Endothelial cell of umbilical vein (primary cell): Measurements from ENCODE around the gene RPGRIP1L. TPM values are rescaled to one million over a fixed set of nuclear protein-coding genes. Genes with fewer than 3 reads are reported as not detected.

Experiments
- BruUV-seq: library from RNA; stranded (reverse); fragments of 400-500 nt; replicated peaks from 2 replicates; lab custom pipeline; 2021; lab: Mats Ljungman, UMichigan
- CTCF ChIA-PET: fragments of 300-600, 350-600 bp; sonication (Branson Sonifier 250); formaldehyde crosslinking; loops from one replicate; lab custom pipeline; 2021; ENCODE audit warnings: antibody characterized with exemption, inconsistent platforms; lab: Charles Lee
- POLR2A ChIA-PET: fragments of 300-600, 350-600 bp; sonication (Branson Sonifier 250); formaldehyde crosslinking; loops from one replicate; lab custom pipeline; 2021; ENCODE audit warnings: antibody characterized with exemption, inconsistent platforms; lab: Charles Lee
- DNase-seq: peaks from one replicate; pipeline ENCODE4 v3.0.0-alpha.2; 2011; ENCODE audit warnings: low read depth, low spot score
- FAIRE-seq: peaks from 2 replicates; lab custom pipeline; 2011; peaks lifted over from hg19 to GRCh38; lab: Jason Lieb, UNC
- H2AFZ ChIP-seq: 2 replicates; pipeline ENCODE4 v1.6.0; 2012; ENCODE audit warnings: low read depth, low read length, control low read depth, inconsistent platforms
- H3K27ac ChIP-seq: 2 replicates; pipeline ENCODE4 v1.5.1; 2011; ENCODE audit warnings: low read depth, mild to moderate bottlenecking, control low read depth, low read length, moderate library complexity; ENCODE audit not compliant: insufficient read depth
- H3K27me3 ChIP-seq, 2 experiments: 2 replicates each; pipeline versions ENCODE4 v1.6.0 to v1.6.1; 2011; ENCODE audit warnings: low read length in 2 of 2, mixed read lengths in 1 of 2; ENCODE audit not compliant: control insufficient read depth in 2 of 2, insufficient read depth in 2 of 2
- H3K36me3 ChIP-seq, 2 experiments: 2 replicates in 1 of 2; 3 replicates in 1 of 2; pipeline ENCODE4 v1.5.1; 2011; ENCODE audit warnings: low read length in 2 of 2, mild to moderate bottlenecking in 1 of 2, moderate library complexity in 1 of 2; ENCODE audit not compliant: control insufficient read depth in 2 of 2, insufficient read depth in 2 of 2; ENCODE audit errors: extremely low read depth in 1 of 2
- H3K4me1 ChIP-seq: 3 replicates; pipeline ENCODE4 v1.5.1; 2011; ENCODE audit warnings: mild to moderate bottlenecking, low read length; ENCODE audit not compliant: control insufficient read depth, insufficient read depth; ENCODE audit errors: extremely low read depth
- H3K4me2 ChIP-seq: 2 replicates; pipeline ENCODE4 v1.6.1; 2011; ENCODE audit warnings: low read length, control low read depth, mixed read lengths; ENCODE audit not compliant: insufficient read depth
- H3K4me3 ChIP-seq, 3 experiments: fragments of 200-600 bp in 1 of 3; sonication (generic), shearing (Covaris generic) in 1 of 3; replicated peaks in 1 of 3; 2 replicates each; pipeline ENCODE4 v1.5.1; 2011 to 2016; ENCODE audit warnings: control low read depth in 3 of 3, low read length in 3 of 3, mild to moderate bottlenecking in 2 of 3, inconsistent platforms in 1 of 3, low read depth in 1 of 3, moderate library complexity in 1 of 3; ENCODE audit not compliant: insufficient read depth in 1 of 3
- H3K79me2 ChIP-seq: 2 replicates; pipeline ENCODE4 v1.6.0; 2012; ENCODE audit warnings: low read length, inconsistent platforms; ENCODE audit not compliant: control insufficient read depth, insufficient read depth
- H3K9ac ChIP-seq: replicated peaks from 2 replicates; pipeline ENCODE3; 2011; ENCODE audit warnings: low read length, control low read depth; ENCODE audit not compliant: insufficient read depth; ENCODE audit errors: extremely low read depth
- H3K9me1 ChIP-seq: replicated peaks from 3 replicates; pipeline ENCODE4 v1.6.0; 2011; ENCODE audit warnings: mild to moderate bottlenecking, low read length; ENCODE audit not compliant: control insufficient read depth, insufficient read depth; ENCODE audit errors: extremely low read depth
- H3K9me3 ChIP-seq: replicated peaks from 2 replicates; pipeline ENCODE4 v1.5.1; 2012; ENCODE audit warnings: low read length, inconsistent platforms; ENCODE audit not compliant: control insufficient read depth, insufficient read depth
- H4K20me1 ChIP-seq: replicated peaks from 2 replicates; pipeline ENCODE3; 2011; ENCODE audit warnings: mild to moderate bottlenecking, low read length; ENCODE audit not compliant: control insufficient read depth, insufficient read depth; ENCODE audit errors: extremely low read depth
- EZH2 ChIP-seq: IDR thresholded peaks from 2 replicates; pipeline ENCODE4 v1.6.1; 2012; ENCODE audit warnings: borderline replicate concordance, low read depth, mild to moderate bottlenecking, moderate library complexity, low read length, inconsistent platforms; ENCODE audit not compliant: severe bottlenecking
- FOS ChIP-seq: IDR thresholded peaks from 2 replicates; pipeline ENCODE4 v1.6.1; 2011; ENCODE audit warnings: mild to moderate bottlenecking, low read length, moderate library complexity, borderline replicate concordance; ENCODE audit not compliant: insufficient read depth
- GATA2 ChIP-seq: IDR thresholded peaks from 2 replicates; pipeline ENCODE4 v1.7.0; 2011; ENCODE audit warnings: low read depth, mild to moderate bottlenecking, moderate library complexity, mixed read lengths, low read length; ENCODE audit not compliant: insufficient read length, insufficient read depth
- JUN ChIP-seq: IDR thresholded peaks from 2 replicates; pipeline ENCODE4 v1.6.1; 2011; ENCODE audit warnings: borderline replicate concordance, low read depth; ENCODE audit not compliant: insufficient read length, insufficient read depth
- MYC ChIP-seq: IDR thresholded peaks from one replicate; pipeline ENCODE4 v1.6.1; 2011; ENCODE audit warnings: mild to moderate bottlenecking, low read depth, low read length
- POLR2A ChIP-seq: IDR thresholded peaks from 2 replicates; pipeline ENCODE4 v1.6.1; 2012; ENCODE audit warnings: low read depth, mild to moderate bottlenecking, control low read depth, low read length
- POLR2AphosphoS5 ChIP-seq: IDR thresholded peaks from 2 replicates; pipeline ENCODE4 v1.6.1; 2012; ENCODE audit warnings: low read depth, mild to moderate bottlenecking, control low read depth, low read length, moderate library complexity; ENCODE audit not compliant: insufficient read depth
- dilution Hi-C: fragments of 300-500 bp; cut with MboI; formaldehyde crosslinking; loops from one replicate; pipeline ENCODE4 v1.15.0; 2019; ENCODE audit warnings: low sequenced_read_pairs; ENCODE audit not compliant: extremely low pct_ligation_motif_present
- intact Hi-C: fragments of 100-400 bp; cut with micrococcal nuclease; formaldehyde crosslinking; loops from one replicate; pipeline ENCODE4 v1.10.0; 2022
- polyA plus RNA-seq, 4 experiments: library from polyadenylated mRNA; depleted of rRNA in 3 of 4; stranded (reverse) in 3 of 4; unstranded in 1 of 4; fragments of >200 nt; gene quantifications; 2 replicates each; pipeline versions ENCODE4 v1.2.1 to v1.2.3, GENCODE V29; 2011 to 2012; ENCODE audit warnings: missing spikeins in 1 of 4
- total RNA-seq: library from RNA; stranded (reverse); gene quantifications from 2 replicates; pipeline ENCODE4 v1.2.3, GENCODE V29; 2021
- TF ChIP-seq, protein P1 (sequence below): IDR thresholded peaks from 2 replicates; pipeline ENCODE4 v1.6.1; 2011; ENCODE audit not compliant: insufficient read depth, insufficient read length
- TF ChIP-seq, protein P2 (sequence below), 2 donors: IDR thresholded peaks; 1 replicate in 1 of 2; 2 replicates in 1 of 2; pipeline ENCODE4 v1.5.1; 2011; ENCODE audit warnings: low read length in 2 of 2, mild to moderate bottlenecking in 2 of 2, moderate library complexity in 2 of 2, control low read depth in 1 of 2, inconsistent platforms in 1 of 2, low read depth in 1 of 2; ENCODE audit not compliant: insufficient read depth in 1 of 2; ENCODE audit errors: extremely low read depth in 1 of 2

Gene RPGRIP1L
- total and polyA plus RNA-seq, 2 donors (not counting 3 experiments of a cell fraction or from before 2014, with no cell fraction given) = 3.2 to 13.2 TPM

DNA sequence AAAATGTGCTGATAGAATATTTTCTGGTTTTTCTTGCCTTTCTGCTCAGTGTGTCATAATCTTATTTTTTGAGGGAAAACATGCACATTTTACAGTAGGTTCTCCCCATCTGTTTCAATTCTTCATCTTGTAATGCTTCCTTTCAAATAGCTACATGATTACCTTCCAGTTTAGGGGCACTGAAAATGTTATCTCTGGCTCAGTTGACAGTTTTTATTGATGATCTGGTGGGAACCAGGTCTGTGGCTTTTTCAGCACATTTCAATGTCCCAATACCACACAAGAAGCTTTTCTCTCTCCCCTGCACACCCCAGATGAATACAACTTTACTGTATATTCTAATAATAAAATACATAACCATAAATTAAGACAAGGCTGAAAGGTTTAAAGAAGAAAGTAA lies 36.8 kb upstream of the RPGRIP1L start:
- no peak overlapping the region for H3K4me3 ChIP-seq
- H4K20me1 ChIP-seq = no peaks in the 10 kb centered on the region
- ChIA-PET CTCF (interaction anchor here (0.8 to 1.7 kb wide), 3 partner anchors 11 to 151 kb away, joined by 3 to 4 read pairs (median 3); no protein-coding TSS in a partner anchor), POLR2A (no interaction called here)
- H3K36me3 ChIP-seq = no peaks in the 10 kb centered on the region
- peaks cover 11% of the 10 kb centered on the region for H3K4me1 ChIP-seq
- H3K9me3 ChIP-seq = no peaks in the 10 kb centered on the region
- dilution Hi-C loops (no loop called here), intact Hi-C loops (no loop called here)
- no peak overlapping the region for H3K4me2 ChIP-seq
- BruUV-seq = no TSS peak
- H2AFZ ChIP-seq = no peak overlapping the region
- no peak for DNase-seq
- no peak overlapping the region for H3K9ac ChIP-seq
- H3K27ac ChIP-seq = no peak overlapping the region
- no peaks in the 10 kb centered on the region for H3K9me1 ChIP-seq
- H3K79me2 ChIP-seq = peaks cover 12% of the 10 kb centered on the region
- TF ChIP-seq POLR2AphosphoS5 = no peak
- TF ChIP-seq, protein P1, sequence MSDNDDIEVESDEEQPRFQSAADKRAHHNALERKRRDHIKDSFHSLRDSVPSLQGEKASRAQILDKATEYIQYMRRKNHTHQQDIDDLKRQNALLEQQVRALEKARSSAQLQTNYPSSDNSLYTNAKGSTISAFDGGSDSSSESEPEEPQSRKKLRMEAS = no peak
- no peaks in the 10 kb centered on the region for H3K27me3 ChIP-seq
- FAIRE-seq = no peak

DNA sequence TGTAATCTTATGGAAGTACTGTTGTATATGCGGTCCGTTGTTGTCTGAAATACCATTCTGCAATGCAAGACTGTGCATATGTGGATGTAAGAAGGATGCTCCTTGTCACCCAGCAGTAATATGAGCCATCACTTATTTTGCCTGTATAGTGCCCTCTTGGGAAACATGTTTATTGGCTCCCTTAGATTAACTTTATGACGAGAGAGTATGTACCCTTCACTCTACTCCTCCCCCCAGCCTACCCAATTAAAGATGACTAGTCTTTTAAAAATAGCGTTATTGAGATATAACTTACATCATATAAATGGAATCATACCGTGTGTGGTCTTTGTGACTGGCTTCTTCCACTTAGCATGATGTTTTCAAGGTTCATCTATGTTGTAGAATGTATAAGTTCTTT lies 33.9 kb upstream of the RPGRIP1L start:
- Histone ChIP-seq H3K36me3 (no peaks in the 10 kb centered on the region), H3K4me3 (no peak overlapping the region), H3K27ac (no peak overlapping the region), H3K9me3 (no peaks in the 10 kb centered on the region), H3K79me2 (peaks cover 6% of the 10 kb centered on the region), H3K4me1 (peaks cover 5% of the 10 kb centered on the region), H3K27me3 (no peaks in the 10 kb centered on the region), H3K9me1 (no peaks in the 10 kb centered on the region), H4K20me1 (no peaks in the 10 kb centered on the region), H3K4me2 (no peak overlapping the region), H2AFZ (no peak overlapping the region), H3K9ac (no peak overlapping the region)
- BruUV-seq = no TSS peak
- CTCF ChIA-PET = no interaction called here
- FAIRE-seq (no peak), DNase-seq (no peak)
- intact Hi-C loops (no loop called here), dilution Hi-C loops (no loop called here)
- POLR2A ChIA-PET = no interaction called here
- TF ChIP-seq, protein P1 = no peak
- no peak for TF ChIP-seq POLR2A
- TF ChIP-seq GATA2 = no peak
- no peak for TF ChIP-seq POLR2AphosphoS5
- TF ChIP-seq, protein P2, sequence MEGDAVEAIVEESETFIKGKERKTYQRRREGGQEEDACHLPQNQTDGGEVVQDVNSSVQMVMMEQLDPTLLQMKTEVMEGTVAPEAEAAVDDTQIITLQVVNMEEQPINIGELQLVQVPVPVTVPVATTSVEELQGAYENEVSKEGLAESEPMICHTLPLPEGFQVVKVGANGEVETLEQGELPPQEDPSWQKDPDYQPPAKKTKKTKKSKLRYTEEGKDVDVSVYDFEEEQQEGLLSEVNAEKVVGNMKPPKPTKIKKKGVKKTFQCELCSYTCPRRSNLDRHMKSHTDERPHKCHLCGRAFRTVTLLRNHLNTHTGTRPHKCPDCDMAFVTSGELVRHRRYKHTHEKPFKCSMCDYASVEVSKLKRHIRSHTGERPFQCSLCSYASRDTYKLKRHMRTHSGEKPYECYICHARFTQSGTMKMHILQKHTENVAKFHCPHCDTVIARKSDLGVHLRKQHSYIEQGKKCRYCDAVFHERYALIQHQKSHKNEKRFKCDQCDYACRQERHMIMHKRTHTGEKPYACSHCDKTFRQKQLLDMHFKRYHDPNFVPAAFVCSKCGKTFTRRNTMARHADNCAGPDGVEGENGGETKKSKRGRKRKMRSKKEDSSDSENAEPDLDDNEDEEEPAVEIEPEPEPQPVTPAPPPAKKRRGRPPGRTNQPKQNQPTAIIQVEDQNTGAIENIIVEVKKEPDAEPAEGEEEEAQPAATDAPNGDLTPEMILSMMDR (IDR thresholded peaks at IDR 0.05; ENCODE audit: extremely low read depth in 1 of 2, insufficient read depth in 1 of 2, low read depth in 1 of 2, low read length in 2 of 2) = no peak
- TF ChIP-seq FOS = no peak
- TF ChIP-seq MYC = no peak
- no peak for TF ChIP-seq EZH2
- no peak for TF ChIP-seq JUN
